ENCODE measurements around the gene HBQ1.
"Not testable (repeated sequence)": the region's sequence is repeated elsewhere in the genome, so short reads cannot be mapped to it uniquely, and the experiment has no call there.

The HBQ1 gene

DNA sequence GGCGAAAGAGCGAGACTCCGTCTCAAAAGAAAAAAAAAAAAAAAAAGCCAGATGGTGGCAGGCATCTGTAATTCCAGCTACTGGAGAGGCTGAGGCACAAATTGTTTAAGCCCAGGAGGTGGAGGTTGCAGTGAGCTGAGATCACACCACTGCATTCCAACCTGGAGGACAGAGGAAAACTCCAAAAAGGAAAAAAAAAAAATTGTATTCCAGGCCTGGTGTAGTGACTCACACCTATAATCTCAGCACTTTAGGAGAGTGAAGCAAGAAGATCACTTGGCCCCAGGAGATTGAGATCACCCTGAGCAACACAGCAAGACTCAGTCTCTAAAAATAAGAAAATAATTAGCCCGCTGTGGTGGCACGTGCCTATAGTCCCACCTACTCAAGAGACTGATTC is 20.1 kb downstream of the HBQ1 start:
- no peak for DNase-seq (ENCODE audit: low read depth in 1 of 2, low spot score in 1 of 2)

DNA sequence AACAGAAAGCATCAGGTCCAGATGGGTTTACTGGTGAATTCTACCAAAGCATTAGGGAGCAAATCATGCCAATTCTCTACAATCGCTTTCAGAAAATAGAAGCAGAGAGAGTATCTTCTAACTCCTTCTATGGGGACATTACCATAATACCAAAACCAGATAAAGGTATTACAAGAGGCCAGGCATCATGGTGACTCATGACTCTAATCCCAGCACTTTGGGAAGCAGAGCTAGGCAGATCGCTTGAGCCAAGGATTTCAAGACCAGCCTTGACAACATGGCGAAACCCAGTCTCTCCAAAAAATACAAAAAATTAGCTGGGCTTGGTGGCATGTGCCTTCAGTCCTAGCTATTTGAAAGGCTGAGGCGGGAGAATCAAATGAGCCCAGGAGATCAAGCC is 23.0 kb downstream of the HBQ1 start:
- DNase-seq (ENCODE audit: low read depth in 1 of 2, low spot score in 1 of 2): no peak

DNA sequence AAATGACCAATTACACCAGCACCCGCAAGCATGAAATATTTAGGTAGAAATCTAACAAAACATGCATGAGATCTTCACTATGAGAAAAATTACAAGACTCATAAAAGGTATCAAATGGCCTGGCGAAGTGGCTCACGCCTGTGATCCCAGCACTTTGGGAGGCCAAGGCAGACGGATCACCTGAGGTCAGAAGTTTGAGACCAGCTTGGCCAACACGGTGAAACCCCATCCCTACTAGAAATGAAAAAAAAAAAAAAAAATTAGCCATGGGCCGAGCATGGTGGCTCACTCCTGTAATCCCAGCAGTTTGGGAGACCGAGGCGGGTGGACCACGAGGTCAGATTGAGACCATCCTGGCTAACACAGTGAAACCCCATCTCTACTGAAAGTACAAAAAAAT is 23.8 kb downstream of the HBQ1 start:
- DNase-seq (ENCODE audit: low read depth in 1 of 2, low spot score in 1 of 2): not testable (repeated sequence)

DNA sequence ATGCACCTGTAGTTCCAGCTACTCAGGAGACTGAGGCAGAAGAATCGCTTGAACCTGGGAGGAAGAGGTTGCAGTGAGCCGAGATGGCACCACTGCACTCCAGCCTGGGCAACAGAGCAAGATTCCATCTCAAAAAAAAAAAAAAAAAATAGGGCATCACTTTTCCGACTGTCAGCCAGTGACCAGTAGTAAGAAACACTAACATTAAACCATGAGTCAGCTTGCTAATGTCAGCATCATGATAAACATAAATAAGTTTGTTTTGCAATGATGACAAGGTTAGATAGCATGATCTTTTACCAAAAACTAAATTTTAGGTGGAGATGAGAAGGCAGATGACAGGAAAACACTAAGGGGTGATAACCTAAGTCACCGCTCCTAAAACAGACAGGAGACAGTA is 29.1 kb downstream of the HBQ1 start:
- not testable (repeated sequence) for DNase-seq (ENCODE audit: low read depth in 1 of 2, low spot score in 1 of 2)

DNA sequence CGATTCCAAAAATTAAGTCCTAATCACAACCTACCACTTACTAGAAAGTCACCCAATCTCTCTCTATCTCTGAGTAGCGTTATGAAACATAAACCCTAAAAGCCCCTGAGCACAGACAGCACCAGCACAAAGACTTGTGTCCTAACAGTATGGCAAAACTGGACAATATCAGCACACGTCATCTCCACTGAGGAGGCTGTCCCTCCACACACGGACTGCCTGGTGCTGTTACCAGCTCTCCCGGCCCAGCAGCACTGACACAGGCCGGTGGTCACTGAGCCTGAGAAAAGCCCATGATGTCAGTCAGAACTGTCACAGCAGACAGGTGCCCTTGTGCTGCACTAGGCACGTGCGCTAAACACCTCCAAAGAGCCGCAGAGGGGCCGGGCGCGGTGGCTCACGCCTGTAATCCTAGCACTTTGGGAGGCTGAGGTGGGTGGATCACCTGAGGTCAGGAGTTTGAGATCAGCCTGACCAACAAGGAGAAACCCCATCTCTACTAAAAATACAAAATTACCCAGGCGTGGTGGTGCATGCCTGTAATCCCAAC is 31.4 kb downstream of the HBQ1 start:
- not testable (repeated sequence) for DNase-seq (ENCODE audit: low read depth in 1 of 2, low spot score in 1 of 2)

DNA sequence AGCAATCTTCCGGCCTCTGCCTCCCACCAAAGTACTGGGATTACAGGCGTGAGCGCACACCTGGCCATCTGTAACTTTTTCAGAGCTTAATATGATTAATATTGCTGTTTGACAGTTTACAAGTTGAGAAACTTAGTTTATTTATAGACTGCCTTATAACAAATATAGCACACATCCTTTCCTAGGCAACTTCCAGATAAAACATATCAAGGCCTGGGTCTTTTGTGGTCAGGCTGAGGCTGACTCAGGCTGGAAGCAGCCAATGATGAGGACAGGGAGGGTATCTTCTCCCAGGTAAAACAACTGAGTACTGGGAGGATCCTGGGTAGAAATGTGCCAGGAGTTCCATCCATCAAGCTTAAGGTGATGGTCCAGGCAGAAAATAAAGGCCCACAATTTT is 32.7 kb downstream of the HBQ1 start:
- no peak for DNase-seq (ENCODE audit: low read depth in 1 of 2, low spot score in 1 of 2)

DNA sequence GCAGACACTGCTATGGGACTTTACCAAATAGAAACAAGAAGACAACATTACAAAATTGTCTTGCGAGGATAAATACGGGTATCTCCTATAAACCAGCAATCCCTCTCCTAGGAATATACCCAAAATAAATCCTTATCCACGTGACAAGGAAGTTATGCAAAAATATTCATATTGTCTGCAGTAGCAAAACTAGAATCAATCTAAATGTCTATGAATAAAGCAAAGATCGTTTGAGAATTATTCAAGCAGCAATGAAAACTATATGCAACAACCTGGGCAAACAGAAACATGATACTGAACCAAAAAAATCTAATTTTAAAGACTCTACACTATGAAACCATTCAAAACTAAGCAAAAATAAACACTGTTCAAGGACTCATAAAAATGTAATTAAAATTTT is 39.8 kb downstream of the HBQ1 start:
- no peak for DNase-seq (ENCODE audit: low read depth in 1 of 2, low spot score in 1 of 2)

DNA sequence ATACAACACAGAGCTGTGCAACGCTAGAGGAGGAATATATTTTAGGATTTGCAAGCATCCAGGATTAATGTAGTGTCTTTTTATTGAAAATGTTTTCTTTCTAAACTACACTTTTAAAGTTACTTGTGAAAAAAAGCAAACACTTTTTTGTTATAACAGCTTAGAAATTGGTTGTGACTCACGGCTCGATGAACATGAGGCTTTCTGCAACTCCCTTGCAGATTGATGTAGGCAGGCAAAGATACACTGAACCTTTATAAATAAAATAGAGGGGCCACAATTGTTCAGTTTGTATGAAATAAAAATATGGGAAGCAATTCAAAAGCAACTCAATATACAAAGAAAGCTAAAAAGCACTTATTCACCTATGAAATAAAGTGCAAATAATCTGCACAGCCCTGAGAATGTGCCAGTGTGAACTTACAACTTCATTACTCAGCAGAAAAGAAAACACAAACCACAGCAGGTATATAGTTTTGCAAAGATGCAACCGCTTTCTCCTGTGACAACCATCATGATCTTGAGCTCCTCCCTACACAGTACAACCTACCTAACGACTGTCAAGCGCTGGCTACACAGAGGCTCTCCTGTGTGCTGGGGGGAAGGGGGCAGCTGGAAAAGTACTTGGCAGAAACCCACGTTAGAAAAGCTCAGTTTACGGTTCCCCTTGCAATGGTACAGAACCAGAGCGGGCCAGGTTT is 48.0 kb downstream of the HBQ1 start:
- no peak for DNase-seq (ENCODE audit: low read depth in 1 of 2, low spot score in 1 of 2)

DNA sequence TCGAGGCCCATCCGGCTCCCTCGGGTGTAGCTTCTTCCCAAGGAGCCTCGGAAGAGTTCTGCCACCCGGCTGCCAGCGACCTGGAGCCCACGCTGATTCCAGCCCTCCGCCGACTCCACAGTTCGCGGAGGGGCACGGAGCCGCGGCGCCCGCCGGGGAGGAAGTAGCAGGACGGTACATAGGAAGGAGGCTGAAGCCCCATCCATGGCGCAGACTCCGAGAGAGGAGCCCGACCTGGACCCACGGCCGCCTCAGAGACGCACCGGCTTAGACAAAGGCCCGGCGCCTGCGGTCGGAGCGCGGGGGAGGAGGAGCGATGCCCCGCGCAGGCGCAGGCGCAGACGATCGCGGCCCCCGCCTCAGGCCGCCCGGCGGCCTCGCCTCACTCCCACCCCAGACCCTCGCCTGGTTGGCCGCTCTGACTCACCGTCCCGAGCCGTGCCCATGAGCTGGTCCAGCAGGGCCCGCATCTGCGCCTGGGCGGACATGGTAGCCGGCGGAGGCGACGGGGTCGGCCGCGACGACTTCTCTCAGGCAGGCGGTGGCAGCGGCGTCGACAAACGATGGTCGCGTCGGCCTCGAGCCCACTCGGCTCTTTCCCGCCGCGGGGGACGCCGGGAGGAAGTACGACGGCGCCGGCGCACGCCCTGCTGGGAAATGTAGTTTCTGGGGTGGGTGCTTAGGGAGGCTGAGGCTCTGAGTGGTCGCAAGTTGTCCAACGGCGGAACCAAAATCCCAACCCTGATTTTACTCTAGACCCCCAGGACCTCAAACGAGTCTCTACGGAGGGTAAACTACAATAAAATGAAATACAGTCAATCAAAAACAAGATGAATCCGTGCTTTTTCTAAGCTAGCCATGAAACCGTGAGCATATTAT is 48.8 kb downstream of the HBQ1 start, which contains the start of gene LUC7L:
TSS of gene LUC7L (minus strand) at position 598 of the 879 bp plus-strand sequence. CDS start at position 488, 110 bp downstream.
- DNase-seq (ENCODE audit: low read depth in 1 of 2, low spot score in 1 of 2): peak; percentile 68 to 76

DNA sequence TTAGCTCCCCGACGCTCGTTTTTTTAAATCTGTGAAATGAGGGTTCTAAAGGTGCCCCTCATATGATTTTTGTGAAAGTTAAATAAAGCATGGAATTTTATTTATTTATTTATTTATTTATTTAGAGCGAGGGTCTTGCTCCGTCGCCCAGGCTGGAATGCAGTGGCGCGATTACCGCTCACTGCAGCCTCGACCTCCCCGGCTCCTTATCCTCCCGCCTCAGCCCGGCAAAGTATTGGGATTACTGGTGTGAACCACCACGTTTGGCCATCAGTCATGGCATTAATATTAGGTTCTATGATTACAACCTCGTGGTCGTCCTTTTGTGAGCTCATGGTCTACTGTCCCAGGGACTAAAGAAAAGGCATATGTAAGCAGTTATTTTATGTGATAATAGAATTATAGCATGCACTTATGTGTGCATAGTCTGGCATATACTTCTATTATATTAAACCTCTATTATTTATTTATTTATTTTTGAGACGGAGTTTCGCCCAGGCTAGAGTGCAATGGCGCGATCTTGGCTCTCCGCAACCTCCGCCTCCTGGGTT is 49.5 kb downstream of the HBQ1 start:
- no peak for DNase-seq (ENCODE audit: low read depth in 1 of 2, low spot score in 1 of 2)

DNA sequence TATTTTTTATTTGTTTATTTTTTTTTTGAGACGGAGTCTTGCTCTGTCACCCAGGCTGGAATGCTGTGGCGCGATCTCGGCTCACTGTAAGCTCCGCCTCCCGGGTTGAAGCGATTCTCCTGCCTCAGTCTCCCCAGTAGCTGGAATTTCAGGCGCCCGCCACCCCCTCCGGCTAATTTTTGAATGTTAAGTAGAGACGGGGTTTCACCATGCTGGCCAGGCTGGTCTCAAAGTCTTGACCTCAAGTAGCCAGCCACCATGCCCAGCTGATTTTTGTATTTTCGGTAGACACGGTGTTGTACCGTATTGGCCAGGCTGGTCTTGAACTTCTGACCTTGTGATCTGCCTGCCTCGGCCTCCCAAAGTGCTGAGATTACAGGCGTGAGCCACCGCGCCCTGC is 50.1 kb downstream of the HBQ1 start:
- not testable (repeated sequence) for DNase-seq (ENCODE audit: low read depth in 1 of 2, low spot score in 1 of 2)

All from activated T-helper 1 cell treated with anti-CD3 and anti-CD28 coated beads, Interleukin-2, amount 50 U/mL, for 16 hours (primary cell).